OCI-LY1 (cell line): ENCODE measurements around the gene ASPRV1.

ENCODE experiments used
- H2AFZ ChIP-seq: fragments of 200-600 bp; sonication (generic), shearing (Covaris generic); 2 replicates; pipeline ENCODE4 v1.6.0; 2014; ENCODE audit warnings: antibody characterized with exemption, mild to moderate bottlenecking, low read length
- H3F3A ChIP-seq: fragments of 200-600 bp; sonication (generic), shearing (Covaris generic); 2 replicates; pipeline ENCODE4 v1.6.0; 2014; ENCODE audit warnings: mild to moderate bottlenecking, antibody characterized with exemption, low read length, moderate library complexity; ENCODE audit not compliant: insufficient read depth
- H3K27ac ChIP-seq: fragments of 200-600 bp; sonication (generic); 2 replicates; pipeline ENCODE4 v1.5.1; 2014; ENCODE audit warnings: low read length, mixed run types, mild to moderate bottlenecking, low read depth; ENCODE audit not compliant: poor library complexity, severe bottlenecking
- H3K27me3 ChIP-seq: fragments of 200-600 bp; sonication (generic); 2 replicates; pipeline ENCODE4 v1.6.0; 2014; ENCODE audit warnings: antibody characterized with exemption, mild to moderate bottlenecking, low read length, moderate library complexity; ENCODE audit not compliant: insufficient read depth
- H3K36me3 ChIP-seq: fragments of 200-600 bp; sonication (generic); 2 replicates; pipeline ENCODE4 v1.6.1; 2014; ENCODE audit warnings: mild to moderate bottlenecking, antibody characterized with exemption, low read length, moderate library complexity, mixed read lengths; ENCODE audit not compliant: insufficient read depth
- H3K4me1 ChIP-seq: fragments of 200-600 bp; sonication (generic); 2 replicates; pipeline ENCODE4 v1.5.1; 2014; ENCODE audit warnings: mild to moderate bottlenecking, low read length, moderate library complexity; ENCODE audit not compliant: insufficient read depth, severe bottlenecking
- H3K4me2 ChIP-seq: fragments of 200-600 bp; sonication (generic), shearing (Covaris generic); 2 replicates; pipeline ENCODE4 v1.6.1; 2014; ENCODE audit warnings: low read length
- H3K4me3 ChIP-seq: fragments of 200-600 bp; sonication (generic); 2 replicates; pipeline ENCODE4 v1.5.1; 2014; ENCODE audit warnings: low read length, low read depth, mild to moderate bottlenecking, mixed read lengths; ENCODE audit not compliant: poor library complexity, severe bottlenecking
- H3K79me2 ChIP-seq: fragments of 200-600 bp; shearing (Covaris generic); 2 replicates; pipeline ENCODE4 v1.6.1; 2016; ENCODE audit warnings: mixed run types, low read length, mixed read lengths; ENCODE audit not compliant: insufficient read depth
- H3K9ac ChIP-seq: fragments of 200-600 bp; sonication (generic), shearing (Covaris generic); 2 replicates; pipeline ENCODE4 v1.6.1; 2014; ENCODE audit warnings: mild to moderate bottlenecking, low read length, mixed read lengths
- H3K9me2 ChIP-seq: fragments of 200-600 bp; sonication (generic), shearing (Covaris generic); 2 replicates; pipeline ENCODE4 v1.6.1; 2014; ENCODE audit warnings: low read depth, mild to moderate bottlenecking, low read length, mixed read lengths
- H3K9me3 ChIP-seq: fragments of 200-600 bp; shearing (Covaris generic); 2 replicates; pipeline ENCODE4 v1.6.1; 2014; ENCODE audit warnings: low read length, mixed read lengths
- H4K20me1 ChIP-seq: fragments of 200-600 bp; sonication (generic), shearing (Covaris generic); 2 replicates; pipeline ENCODE4 v1.6.0; 2016; ENCODE audit warnings: mild to moderate bottlenecking, low read length; ENCODE audit not compliant: insufficient read depth
- EZH2 ChIP-seq: fragments of 200-600 bp; sonication (generic), shearing (Covaris generic); IDR thresholded peaks from 2 replicates; pipeline ENCODE4 v1.8.0; 2017; ENCODE audit warnings: borderline replicate concordance, mixed run types, mild to moderate bottlenecking, antibody characterized with exemption, low read length, moderate library complexity, mixed read lengths
- TF ChIP-seq, protein P1 (sequence below): fragments of 200-600 bp; sonication (generic), shearing (Covaris generic); IDR thresholded peaks from 2 replicates; pipeline ENCODE4 v1.5.1; 2017; ENCODE audit warnings: mild to moderate bottlenecking, antibody characterized with exemption, low read length, moderate library complexity, mixed read lengths

The ASPRV1 gene

GRCh38 chr2:69969126-69969983 lies 7.9 kb upstream of the ASPRV1 start:
- Histone ChIP-seq H3K27ac (no peak overlapping the region), H3K79me2 (no peaks in the 10 kb centered on the region), H3K9me3 (no peaks in the 10 kb centered on the region), H3K9me2 (no peaks in the 10 kb centered on the region), H3K36me3 (no peaks in the 10 kb centered on the region; the same call in 1 of the 2 replicates), H3F3A (no peaks in the 10 kb centered on the region), H4K20me1 (no peaks in the 10 kb centered on the region), H3K4me2 (no peak overlapping the region), H2AFZ (no peak overlapping the region), H3K4me1 (no peaks in the 10 kb centered on the region), H3K4me3 (no peak overlapping the region), H3K27me3 (peaks cover 4% of the 10 kb centered on the region; the same call in 1 of the 2 replicates), H3K9ac (no peak overlapping the region)
- TF ChIP-seq, protein P1, sequence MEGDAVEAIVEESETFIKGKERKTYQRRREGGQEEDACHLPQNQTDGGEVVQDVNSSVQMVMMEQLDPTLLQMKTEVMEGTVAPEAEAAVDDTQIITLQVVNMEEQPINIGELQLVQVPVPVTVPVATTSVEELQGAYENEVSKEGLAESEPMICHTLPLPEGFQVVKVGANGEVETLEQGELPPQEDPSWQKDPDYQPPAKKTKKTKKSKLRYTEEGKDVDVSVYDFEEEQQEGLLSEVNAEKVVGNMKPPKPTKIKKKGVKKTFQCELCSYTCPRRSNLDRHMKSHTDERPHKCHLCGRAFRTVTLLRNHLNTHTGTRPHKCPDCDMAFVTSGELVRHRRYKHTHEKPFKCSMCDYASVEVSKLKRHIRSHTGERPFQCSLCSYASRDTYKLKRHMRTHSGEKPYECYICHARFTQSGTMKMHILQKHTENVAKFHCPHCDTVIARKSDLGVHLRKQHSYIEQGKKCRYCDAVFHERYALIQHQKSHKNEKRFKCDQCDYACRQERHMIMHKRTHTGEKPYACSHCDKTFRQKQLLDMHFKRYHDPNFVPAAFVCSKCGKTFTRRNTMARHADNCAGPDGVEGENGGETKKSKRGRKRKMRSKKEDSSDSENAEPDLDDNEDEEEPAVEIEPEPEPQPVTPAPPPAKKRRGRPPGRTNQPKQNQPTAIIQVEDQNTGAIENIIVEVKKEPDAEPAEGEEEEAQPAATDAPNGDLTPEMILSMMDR = no peak
- TF ChIP-seq EZH2 = no peak

DNA sequence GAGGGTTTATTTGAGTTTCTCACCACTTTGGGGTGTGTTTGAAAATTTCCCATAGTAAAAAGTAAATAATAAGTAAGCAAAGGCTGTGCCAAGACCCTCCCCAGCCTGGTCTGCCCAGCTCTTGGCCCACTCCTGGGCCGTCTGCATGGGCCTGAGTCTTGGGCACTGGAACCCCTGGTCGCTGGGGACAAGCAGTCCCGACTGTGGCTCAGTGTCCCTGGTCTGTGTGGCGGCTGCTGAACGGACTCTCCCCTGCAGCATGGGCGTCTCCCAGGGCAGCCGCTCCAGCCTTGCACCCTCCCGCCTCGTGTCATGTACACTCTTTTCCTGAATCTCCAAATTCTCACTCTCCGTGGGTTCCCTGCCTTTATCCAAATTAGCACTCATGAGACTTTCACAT lies 7.2 kb upstream of the ASPRV1 start:
- H3K36me3 ChIP-seq = no peaks in the 10 kb centered on the region; the same call in 1 of the 2 replicates
- H3K4me2 ChIP-seq = no peak overlapping the region
- no peaks in the 10 kb centered on the region for H3F3A ChIP-seq
- no peaks in the 10 kb centered on the region for H3K79me2 ChIP-seq
- H2AFZ ChIP-seq = no peak overlapping the region
- H3K27ac ChIP-seq = no peak overlapping the region
- H4K20me1 ChIP-seq = no peaks in the 10 kb centered on the region
- peaks cover 4% of the 10 kb centered on the region; the same call in 1 of the 2 replicates for H3K27me3 ChIP-seq
- H3K9ac ChIP-seq = no peak overlapping the region
- no peaks in the 10 kb centered on the region for H3K4me1 ChIP-seq
- H3K4me3 ChIP-seq = no peak overlapping the region
- TF ChIP-seq, protein P1 = no peak
- H3K9me3 ChIP-seq = no peaks in the 10 kb centered on the region
- H3K9me2 ChIP-seq = no peaks in the 10 kb centered on the region

DNA sequence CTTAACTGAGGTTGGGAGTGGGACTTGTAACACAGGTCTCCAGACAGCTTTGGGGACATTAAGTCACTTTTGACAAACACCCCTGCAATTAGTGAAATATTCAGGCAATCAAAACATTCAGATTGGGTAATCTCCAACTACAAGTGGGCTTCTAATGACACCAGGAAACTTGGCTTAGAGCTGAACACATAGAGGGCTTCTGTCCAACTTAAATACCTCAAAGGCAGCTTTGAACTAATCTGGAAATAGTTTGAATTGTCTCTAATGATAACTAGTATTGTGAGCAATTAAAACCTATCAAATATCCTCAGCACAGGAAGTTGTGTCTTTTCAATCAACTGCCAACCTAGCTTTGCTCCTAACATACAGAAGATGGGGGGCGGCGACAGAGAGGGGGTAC lies 5.1 kb upstream of the ASPRV1 start:
- H3F3A ChIP-seq = no peaks in the 10 kb centered on the region
- no peaks in the 10 kb centered on the region; the same call in 1 of the 2 replicates for H3K36me3 ChIP-seq
- TF ChIP-seq, protein P1 = no peak
- no peak for TF ChIP-seq EZH2
- H4K20me1 ChIP-seq = no peaks in the 10 kb centered on the region
- no peaks in the 10 kb centered on the region for H3K4me1 ChIP-seq
- H3K79me2 ChIP-seq = no peaks in the 10 kb centered on the region
- no peaks in the 10 kb centered on the region for H3K9me3 ChIP-seq
- no peak overlapping the region for H3K4me3 ChIP-seq
- H3K9ac ChIP-seq = no peak overlapping the region
- H2AFZ ChIP-seq = no peak overlapping the region
- H3K4me2 ChIP-seq = no peak overlapping the region
- H3K27me3 ChIP-seq = peaks cover 4% of the 10 kb centered on the region; the same call in 1 of the 2 replicates
- H3K9me2 ChIP-seq = no peaks in the 10 kb centered on the region
- no peak overlapping the region for H3K27ac ChIP-seq
